HEK293T (cell line): ENCODE measurements around the gene C6orf141.

Experiments used
- ARNT ChIP-seq: fragments of 450-650 bp; IDR thresholded peaks from 2 replicates; pipeline ENCODE4 v1.6.1; 2017; ENCODE audit warnings: mild to moderate bottlenecking
- BHLHE40 ChIP-seq: fragments of 450-650 bp; IDR thresholded peaks from 2 replicates; pipeline ENCODE4 v1.6.1; 2016; ENCODE audit warnings: mild to moderate bottlenecking, moderate library complexity, borderline replicate concordance
- ELF4 ChIP-seq: fragments of 450-650 bp; IDR thresholded peaks from 2 replicates; pipeline ENCODE4 v1.6.1; 2017; ENCODE audit warnings: antibody characterized with exemption
- FOXA1 ChIP-seq: fragments of 450-650 bp; IDR thresholded peaks from 2 replicates; pipeline ENCODE4 v1.6.1; 2016; ENCODE audit warnings: mild to moderate bottlenecking
- FOXM1 ChIP-seq: fragments of 450-650 bp; IDR thresholded peaks from 2 replicates; pipeline ENCODE4 v1.6.1; 2017; ENCODE audit warnings: mild to moderate bottlenecking, borderline replicate concordance
- L3MBTL2 ChIP-seq: fragments of 450-650 bp; conservative IDR thresholded peaks from 2 replicates; pipeline ENCODE4 v1.6.1; 2016; ENCODE audit warnings: mild to moderate bottlenecking
- SP1 ChIP-seq: fragments of 450-650 bp; IDR thresholded peaks from 2 replicates; pipeline ENCODE4 v1.6.1; 2017
- SUZ12 ChIP-seq: fragments of 450-650 bp; IDR thresholded peaks from 2 replicates; pipeline ENCODE4 v1.6.1; 2016; ENCODE audit warnings: mild to moderate bottlenecking
- TARDBP ChIP-seq: fragments of 450-650 bp; IDR thresholded peaks from 2 replicates; pipeline ENCODE4 v1.6.1; 2016
- ZNF384 ChIP-seq: fragments of 450-650 bp; IDR thresholded peaks from 2 replicates; pipeline ENCODE4 v1.6.1; 2016

DNA sequence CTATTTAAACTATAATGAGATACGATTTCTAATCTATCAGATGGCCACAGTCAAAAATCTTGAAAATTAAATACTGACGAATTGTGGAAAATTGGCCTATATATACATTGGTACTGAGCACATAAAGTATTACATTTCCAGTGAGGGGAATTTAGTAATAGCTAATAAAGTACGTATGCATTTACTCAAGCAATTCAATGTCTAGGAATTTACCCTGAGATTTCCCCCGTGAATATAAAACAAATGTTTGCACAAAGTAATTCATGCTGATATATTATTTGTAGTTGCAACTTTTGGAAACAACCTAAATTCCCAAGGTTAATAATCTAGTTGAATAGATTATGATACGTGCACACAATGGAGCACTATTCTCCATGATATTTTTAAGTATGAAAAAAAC is 14.7 kb upstream of the C6orf141 start:
- TF ChIP-seq ZNF384 (no peak), SP1 (no peak), ARNT (no peak), TARDBP (no peak), FOXA1 (no peak), FOXM1 (no peak), L3MBTL2 (no peak), BHLHE40 (no peak), ELF4 (no peak), SUZ12 (no peak)
